Activated T-cell treated with anti-CD3 and anti-CD28 coated beads for 48 hours (primary cell): ENCODE data around the gene DCAF6.
A peak's percentile ranks its signal among the peaks of the same experiment; 100 is the strongest.

Experiments
- DNase-seq: peaks from one replicate; pipeline ENCODE4 v3.0.0-alpha.2; 2020; ENCODE audit warnings: low read depth

Gene DCAF6

GRCh38 chr1:168084396-168085231 lies 148.1 kb downstream of the DCAF6 start:
- DNase-seq = peak; percentile 62

GRCh38 chr1:168085401-168085872 lies 149.0 kb downstream of the DCAF6 start:
- DNase-seq = no peak

GRCh38 chr1:168086438-168086837 lies 150.0 kb downstream of the DCAF6 start:
- no peak for DNase-seq

DNA sequence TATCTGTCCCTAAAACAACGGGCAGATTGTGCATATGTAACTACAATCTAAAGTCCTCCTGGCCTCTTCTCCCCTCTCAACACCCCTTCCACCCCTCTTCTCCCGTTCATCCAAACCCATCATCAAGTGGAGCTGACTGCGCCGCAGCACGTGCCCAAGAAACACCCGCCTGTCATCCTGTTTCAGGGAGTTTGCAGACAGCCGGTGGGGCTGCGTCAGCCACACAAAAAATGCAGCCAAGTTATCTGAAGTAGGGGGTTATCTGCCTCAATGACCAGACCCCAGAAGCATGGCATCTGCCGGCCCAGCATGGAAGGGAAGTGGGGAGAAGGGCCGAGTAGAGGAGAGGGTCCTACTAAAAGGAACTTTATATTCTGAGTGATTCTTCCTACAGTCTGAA lies 151.2 kb downstream of the DCAF6 start:
- no peak for DNase-seq

- no peak for DNase-seq
Measured at GRCh38 chr1:168088511-168089325, 152.2 kb downstream of the DCAF6 start.

DNA sequence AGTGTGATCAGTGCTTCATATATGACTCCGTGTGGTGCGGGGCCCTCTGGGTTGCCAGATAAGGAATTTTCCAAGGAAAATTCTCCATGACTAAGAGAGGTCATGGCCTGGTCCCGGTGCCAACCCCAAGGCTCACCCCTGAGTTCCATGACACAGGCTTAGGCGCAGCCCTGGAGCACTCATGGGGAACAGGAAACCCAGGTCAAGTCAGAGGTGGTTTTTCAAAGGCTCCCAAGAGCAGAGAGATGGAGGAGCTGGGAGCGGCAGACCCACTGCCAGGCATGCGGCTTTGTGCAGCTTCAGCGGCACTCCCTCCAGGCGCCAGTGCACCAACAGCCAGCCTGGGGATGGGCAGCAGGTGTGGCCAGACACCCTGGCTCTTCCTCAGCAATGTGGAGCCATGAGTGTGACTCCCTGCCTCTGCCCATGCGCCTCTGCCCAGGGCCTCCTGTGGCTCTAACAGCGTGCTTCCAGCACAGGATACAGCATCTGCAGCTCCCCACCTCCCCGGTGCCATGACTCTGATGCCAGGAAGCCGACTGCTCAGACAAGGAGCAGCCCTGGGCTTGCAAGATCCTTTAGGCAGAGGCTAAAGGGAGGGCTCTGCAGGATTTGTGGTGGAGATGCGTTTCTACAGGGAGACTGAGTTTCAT lies 153.0 kb downstream of the DCAF6 start:
- no peak for DNase-seq

DNA sequence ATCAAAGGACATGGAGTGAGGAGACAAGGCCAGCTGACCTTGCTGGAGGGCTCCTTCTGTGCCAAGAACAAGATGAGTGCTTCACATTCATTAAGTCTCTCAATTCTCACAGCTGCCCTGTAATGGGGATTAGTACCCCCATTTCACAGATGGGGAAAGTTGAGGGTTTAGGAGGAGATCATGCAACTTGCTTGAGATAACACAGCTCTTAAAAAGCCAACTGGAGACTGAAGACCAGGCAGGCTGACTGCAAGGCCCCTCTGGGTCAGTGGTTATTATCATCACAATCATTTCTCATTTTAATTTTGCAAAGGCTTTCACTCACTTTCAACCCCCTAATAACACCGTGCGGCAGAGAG lies 153.5 kb downstream of the DCAF6 start:
- no peak for DNase-seq

GRCh38 chr1:168090395-168090794 lies 153.9 kb downstream of the DCAF6 start:
- DNase-seq = no peak

DNA sequence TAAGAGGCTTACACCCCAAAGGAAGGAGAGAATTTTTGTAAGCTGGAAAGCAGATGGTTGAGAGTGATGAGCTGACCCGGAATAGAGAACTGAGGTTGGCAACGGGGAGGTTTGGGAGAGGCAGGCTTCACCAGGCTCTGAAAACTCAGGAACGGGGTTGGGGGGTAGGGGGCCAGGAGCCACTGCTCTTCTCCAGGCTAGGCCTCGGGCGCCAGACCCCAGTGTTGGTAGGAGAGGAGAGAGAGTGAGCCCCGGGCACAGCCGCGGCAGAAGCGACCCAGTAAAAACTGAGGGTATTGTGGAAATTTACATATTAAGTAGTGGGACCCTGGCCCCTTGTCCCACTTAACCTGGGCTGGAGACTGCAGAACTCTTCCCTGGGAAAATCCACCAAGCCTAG lies 154.6 kb downstream of the DCAF6 start:
- no peak for DNase-seq

GRCh38 chr1:168091720-168092550 lies 155.5 kb downstream of the DCAF6 start:
- no peak for DNase-seq

- no peak for DNase-seq
Measured at GRCh38 chr1:168092566-168093355, 156.3 kb downstream of the DCAF6 start.

- no peak for DNase-seq
Measured at GRCh38 chr1:168093616-168094015, 157.1 kb downstream of the DCAF6 start.

- no peak for DNase-seq
Measured at GRCh38 chr1:168095476-168095875, 159.0 kb downstream of the DCAF6 start.

DNA sequence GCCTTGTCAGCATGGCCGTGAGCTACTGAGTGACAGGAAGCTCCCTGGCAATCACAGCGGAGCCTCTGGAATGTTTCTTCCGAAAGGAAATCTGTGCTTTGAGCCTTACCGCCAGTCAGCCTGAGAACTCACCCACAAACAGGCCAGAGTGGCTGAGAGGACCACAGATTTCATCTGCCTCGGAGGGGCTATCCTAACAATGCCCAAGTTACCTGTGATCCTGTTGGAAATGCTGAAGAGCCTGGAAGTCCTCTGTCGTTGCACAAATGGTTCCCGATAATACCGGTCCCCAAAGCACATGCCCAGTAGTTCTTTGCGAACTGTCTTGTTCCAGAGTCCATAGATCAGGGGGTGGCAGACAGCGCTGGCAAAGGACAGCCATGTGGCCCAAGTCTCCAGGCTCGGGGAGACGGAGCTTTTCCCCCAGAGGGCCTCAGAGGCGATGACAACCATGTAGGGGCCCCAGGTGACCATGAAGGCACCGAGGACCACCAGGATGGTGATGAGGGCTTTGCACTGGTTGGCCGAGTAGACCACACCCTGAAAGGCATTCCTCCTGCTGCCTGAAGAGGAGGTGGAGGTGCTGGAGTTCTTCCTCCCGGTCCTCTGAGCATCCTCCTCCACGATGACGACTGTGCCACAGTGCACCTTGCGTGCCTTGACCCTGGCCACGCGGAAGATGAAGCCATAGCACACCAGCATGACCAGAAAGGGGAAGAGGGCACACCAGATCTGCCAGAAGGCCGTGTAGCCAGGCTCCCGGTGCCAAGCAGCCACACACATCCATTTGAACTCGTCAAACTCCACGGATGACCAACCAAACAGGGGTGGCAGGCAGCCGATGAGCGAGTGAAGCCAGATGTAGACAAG lies 160.0 kb downstream of the DCAF6 start:
- no peak for DNase-seq

DNA sequence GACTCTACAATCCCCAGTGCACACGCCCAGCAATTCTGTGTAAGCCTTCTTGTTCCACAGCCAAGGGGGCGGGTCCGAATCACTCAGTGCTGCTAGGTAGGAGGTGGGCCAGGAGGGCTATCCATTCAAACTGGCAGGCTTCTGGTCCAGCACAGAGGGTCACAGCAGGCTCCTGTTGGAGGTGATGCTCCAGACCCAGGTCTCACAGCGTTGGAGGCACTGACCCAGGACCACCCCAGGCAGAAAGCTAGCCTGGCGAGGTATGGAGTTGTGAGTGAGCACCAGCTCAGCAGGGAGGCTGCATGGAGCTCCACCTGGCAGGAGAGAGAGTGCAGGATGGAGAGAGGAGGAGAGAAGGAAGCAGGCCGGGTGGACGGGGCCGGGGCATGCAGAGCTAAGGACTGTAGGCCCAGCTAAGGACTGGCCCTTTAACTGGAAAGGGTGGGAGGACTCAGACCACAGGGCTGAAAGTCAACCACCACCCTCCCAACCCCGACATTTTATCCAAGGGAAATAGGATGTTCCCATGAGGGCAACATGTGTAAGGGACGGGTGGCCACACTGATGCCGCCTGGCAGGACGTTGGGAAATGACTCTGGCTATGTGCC lies 161.5 kb downstream of the DCAF6 start:
- no peak for DNase-seq

DNA sequence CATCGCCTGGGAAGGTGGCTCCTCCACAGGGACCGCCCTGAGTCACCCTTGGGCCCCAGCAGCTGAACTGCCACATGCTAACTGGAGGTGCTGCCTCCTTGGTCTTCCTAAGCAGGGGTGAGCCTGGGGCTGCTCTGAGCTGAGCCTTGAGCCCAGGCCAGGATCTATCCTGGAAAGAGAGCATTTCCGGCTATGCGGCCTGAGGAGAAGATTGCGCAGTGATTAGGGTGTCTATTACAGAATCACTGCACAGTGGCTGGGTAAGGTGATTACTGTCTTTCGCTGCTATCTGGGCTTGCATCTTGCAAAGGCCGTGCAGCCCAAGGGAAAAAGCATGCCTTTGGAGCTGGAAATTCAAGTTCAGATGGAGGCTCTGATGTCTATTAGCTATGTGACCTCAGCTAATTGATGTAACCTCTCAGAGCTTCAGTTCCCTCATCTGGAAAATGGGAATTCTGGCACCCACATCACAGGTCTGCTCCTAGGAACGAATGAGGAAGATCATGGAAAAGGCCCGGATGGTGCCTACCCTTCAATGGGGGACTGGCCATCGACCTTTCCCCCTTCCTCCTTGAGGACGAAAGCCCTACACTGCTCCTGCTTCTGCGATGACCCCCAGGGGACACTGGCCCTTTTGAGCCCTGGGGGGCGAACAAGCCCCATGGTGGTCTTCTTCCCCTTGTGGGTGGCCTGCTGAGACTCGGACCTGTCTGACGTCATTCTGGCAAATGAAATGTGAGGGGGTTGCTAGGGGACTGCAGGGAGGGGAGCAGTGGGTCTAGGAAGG lies 162.2 kb downstream of the DCAF6 start:
- DNase-seq = no peak

- DNase-seq = no peak
Measured at GRCh38 chr1:168099337-168099801, 162.9 kb downstream of the DCAF6 start.

DNA sequence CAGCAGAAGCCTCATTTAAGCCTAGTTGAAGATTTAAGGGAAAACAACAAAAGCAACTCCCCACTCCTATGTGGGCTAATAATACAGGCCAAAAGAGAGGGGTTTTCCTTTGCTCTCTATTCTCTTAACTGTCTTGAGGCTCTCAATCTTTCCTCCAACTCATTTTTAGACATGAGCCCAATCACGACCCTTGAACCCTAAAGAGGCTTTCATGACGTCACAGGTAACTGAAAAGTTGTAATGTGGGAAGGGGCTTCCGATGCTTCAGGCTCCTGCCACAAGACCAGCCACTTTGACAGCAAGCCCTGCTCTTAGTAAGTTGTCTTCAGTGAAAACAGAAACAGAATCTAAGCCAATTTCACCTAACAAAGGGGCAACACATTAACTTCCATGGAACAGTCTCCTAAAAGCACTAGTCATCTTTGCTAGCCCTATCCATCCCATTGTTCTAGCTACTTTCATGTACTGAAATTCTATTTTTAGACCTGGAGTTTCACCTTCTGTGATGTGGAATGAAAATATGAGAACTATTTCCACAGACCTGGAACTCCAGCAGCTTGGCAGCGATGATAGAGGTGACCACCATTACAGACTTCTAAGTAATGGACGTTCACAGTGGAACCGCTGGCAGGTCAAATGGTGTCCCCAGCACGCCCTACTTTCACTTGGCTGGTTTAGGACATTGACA lies 164.0 kb downstream of the DCAF6 start:
- DNase-seq = no peak
